Measurements from ENCODE around the gene MGAT4C. TPM values are rescaled to one million over a fixed set of nuclear protein-coding genes. Genes with fewer than 3 reads are reported as not detected.

MGAT4C gene
- total and polyA plus RNA-seq, 2 donors (not counting 3 experiments of a cell fraction or from before 2014, with no cell fraction given): not detected

DNA sequence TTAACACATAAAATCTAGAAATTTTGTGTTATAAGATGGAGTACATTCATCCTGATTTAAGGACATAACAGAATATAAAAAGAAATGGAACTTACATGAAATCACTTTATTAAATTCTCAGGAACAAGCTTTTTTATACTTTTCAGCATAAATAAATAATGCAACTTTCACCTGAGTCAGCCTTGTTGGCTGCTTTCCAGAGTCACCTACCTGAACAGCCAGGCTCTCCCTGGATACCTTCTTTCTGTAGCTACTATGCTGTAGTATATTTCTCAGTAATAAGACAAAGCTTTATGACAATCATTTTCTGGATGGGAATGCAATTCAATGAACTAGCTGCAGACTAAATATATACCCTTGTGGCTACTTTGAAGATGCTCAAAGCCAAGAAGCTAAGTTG lies 270.2 kb downstream of the MGAT4C start:
- Histone ChIP-seq H3K36me3 (ENCODE audit: control insufficient read depth in 2 of 2, extremely low read depth in 1 of 2, insufficient read depth in 2 of 2, low read length in 2 of 2) (no peaks in the 10 kb centered on the region), H2AFZ (ENCODE audit: low read depth, low read length) (no peak overlapping the region), H3K9me3 (replicated peaks; ENCODE audit: control insufficient read depth, insufficient read depth, low read length) (no peaks in the 10 kb centered on the region), H3K4me3 (replicated peaks in 1 of 3; ENCODE audit: insufficient read depth in 1 of 3, low read depth in 1 of 3, low read length in 3 of 3) (no peak overlapping the region), H3K9ac (replicated peaks; ENCODE audit: extremely low read depth, insufficient read depth, low read length) (no peak overlapping the region), H3K79me2 (ENCODE audit: control insufficient read depth, insufficient read depth, low read length) (no peaks in the 10 kb centered on the region), H4K20me1 (replicated peaks; ENCODE audit: control insufficient read depth, extremely low read depth, insufficient read depth, low read length) (no peaks in the 10 kb centered on the region), H3K27ac (ENCODE audit: insufficient read depth, low read depth, low read length) (no peak overlapping the region), H3K27me3 (ENCODE audit: control insufficient read depth in 2 of 2, insufficient read depth in 2 of 2, low read length in 2 of 2) (no peaks in the 10 kb centered on the region), H3K4me2 (ENCODE audit: insufficient read depth, low read length) (no peak overlapping the region), H3K4me1 (ENCODE audit: control insufficient read depth, extremely low read depth, insufficient read depth, low read length) (no peaks in the 10 kb centered on the region), H3K9me1 (replicated peaks; ENCODE audit: control insufficient read depth, extremely low read depth, insufficient read depth, low read length) (no peaks in the 10 kb centered on the region)
- TF ChIP-seq FOS (IDR thresholded peaks at IDR 0.05; ENCODE audit: borderline replicate concordance, insufficient read depth, low read length) (no peak), POLR2AphosphoS5 (IDR thresholded peaks at IDR 0.05; ENCODE audit: insufficient read depth, low read depth, low read length) (no peak), GATA2 (IDR thresholded peaks at IDR 0.05; ENCODE audit: insufficient read depth, insufficient read length, low read depth, low read length) (no peak), EZH2 (IDR thresholded peaks at IDR 0.05; ENCODE audit: borderline replicate concordance, low read depth, low read length, severe bottlenecking) (no peak), CTCF (IDR thresholded peaks at IDR 0.05; ENCODE audit: extremely low read depth in 1 of 2, insufficient read depth in 1 of 2, low read depth in 1 of 2, low read length in 2 of 2) (no peak), JUN (IDR thresholded peaks at IDR 0.05; ENCODE audit: borderline replicate concordance, insufficient read depth, insufficient read length, low read depth) (no peak), MYC (IDR thresholded peaks at IDR 0.05; ENCODE audit: low read depth, low read length) (no peak), POLR2A (IDR thresholded peaks at IDR 0.05; ENCODE audit: low read depth, low read length) (no peak)
- TF ChIP-seq, protein P1, sequence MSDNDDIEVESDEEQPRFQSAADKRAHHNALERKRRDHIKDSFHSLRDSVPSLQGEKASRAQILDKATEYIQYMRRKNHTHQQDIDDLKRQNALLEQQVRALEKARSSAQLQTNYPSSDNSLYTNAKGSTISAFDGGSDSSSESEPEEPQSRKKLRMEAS (IDR thresholded peaks at IDR 0.05; ENCODE audit: insufficient read depth, insufficient read length): no peak
- dilution Hi-C loops (cut with MboI; ENCODE audit: extremely low pct_ligation_motif_present, low sequenced_read_pairs): no loop called here
- BruUV-seq (replicated peaks): no TSS peak
- ChIA-PET CTCF (no interaction called here), POLR2A (no interaction called here)
- FAIRE-seq (no peak), DNase-seq (ENCODE audit: low read depth, low spot score) (no peak)
- intact Hi-C loops (cut with micrococcal nuclease): no loop called here

Data from endothelial cell of umbilical vein (primary cell).